GM11168 (cell line): ENCODE results near the gene HSD17B1.

ENCODE experiments used
- in situ Hi-C: fragments of 300-500 bp; cut with MboI; formaldehyde crosslinking; loops from one replicate; pipeline ENCODE4 v1.12.0; 2022; ENCODE audit warnings: low sequenced_read_pairs; ENCODE audit not compliant: unreplicated experiment

The HSD17B1 gene

DNA sequence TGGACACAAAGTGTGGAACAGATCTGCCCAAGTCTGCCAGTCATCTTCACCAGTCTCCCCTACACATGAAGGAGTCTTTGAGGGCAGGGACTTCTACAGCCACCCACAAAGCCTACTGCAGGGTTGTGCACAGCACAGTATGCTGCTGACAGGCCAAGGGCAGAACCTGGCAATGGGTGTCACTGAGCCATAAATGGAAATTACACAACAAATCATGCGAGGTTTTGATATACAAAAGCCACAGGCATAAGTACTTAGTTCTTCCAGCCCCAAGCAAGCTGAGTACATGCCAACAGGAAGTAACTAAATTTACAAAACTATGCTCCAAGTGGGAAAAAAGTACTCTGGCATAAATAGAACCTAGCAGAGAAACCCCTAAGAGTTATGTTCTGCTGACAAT lies 32.6 kb downstream of the HSD17B1 start:
- in situ Hi-C loops, result no loop called here

DNA sequence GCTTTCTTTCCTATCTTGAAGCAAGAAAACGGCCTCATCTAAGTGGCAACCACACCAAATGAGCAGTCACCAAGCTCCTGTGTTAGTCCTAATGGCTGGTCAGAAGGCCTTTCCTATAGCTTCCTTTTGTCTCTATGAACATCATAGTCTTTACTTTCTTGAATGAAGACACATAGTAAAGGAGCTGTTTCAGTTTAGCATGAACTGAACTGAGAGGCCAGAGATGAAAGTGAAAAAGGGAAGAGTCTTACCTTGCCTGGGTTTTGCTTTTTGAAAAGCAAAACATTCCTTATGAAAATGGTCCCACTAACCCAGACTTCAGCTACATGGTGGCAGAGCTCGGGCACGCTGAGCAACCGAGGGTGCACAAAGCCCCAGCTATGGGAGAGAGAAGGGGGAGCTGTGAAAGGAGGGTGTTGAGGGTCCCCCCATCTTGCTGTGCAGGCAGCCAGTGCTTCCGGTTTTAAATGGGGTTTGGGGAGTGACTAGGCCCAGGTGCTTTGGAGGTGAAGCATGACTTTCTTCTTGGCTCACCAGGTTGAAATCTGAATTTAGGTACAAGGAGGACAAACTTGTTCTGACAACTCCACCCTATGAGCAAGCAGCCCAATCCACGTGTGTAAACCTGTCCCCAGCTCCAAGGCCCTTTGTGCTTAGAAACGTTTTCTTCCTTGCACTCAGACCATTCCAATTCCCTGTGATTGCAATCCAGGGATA lies 33.9 kb downstream of the HSD17B1 start:
- in situ Hi-C loops, result no loop called here

DNA sequence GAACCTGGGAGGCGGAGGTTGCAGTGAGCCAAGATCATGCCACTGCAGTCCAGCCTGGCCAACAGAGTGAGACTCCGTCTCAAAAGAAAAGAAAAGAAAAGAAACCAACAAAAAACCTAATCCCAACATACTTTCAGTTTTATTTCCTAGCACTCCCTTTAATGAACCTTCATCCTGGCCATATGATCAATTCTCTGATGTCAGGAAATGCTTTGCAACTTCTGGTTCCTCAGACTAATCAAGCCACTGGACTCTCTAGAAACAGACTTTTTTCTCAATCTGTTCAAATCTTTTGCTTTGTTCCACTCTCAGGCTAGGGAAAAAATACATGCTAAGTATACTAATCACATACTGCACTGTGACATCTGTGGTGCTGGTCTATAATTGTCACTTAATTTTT lies 38.2 kb downstream of the HSD17B1 start:
- in situ Hi-C loops, result no loop called here

DNA sequence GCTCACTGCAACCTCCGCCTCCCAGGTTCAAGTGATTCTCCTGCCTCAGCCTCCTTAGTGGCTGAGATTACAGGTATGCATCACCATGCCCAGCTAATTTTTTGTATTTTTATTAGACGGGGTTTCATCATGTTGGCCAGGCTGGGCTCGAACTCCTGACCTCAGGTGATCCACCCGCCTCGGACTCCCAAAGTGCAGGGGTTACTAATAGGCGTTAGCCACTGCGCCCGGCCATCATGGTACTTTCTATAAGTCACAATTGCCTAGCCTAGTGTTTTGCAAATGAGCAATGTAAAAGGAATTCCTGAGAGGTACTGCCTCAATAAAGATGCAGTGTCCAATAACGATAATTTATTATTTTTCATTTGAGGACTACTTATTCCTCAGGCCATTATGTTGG lies 38.7 kb downstream of the HSD17B1 start:
- in situ Hi-C loops, result no loop called here

DNA sequence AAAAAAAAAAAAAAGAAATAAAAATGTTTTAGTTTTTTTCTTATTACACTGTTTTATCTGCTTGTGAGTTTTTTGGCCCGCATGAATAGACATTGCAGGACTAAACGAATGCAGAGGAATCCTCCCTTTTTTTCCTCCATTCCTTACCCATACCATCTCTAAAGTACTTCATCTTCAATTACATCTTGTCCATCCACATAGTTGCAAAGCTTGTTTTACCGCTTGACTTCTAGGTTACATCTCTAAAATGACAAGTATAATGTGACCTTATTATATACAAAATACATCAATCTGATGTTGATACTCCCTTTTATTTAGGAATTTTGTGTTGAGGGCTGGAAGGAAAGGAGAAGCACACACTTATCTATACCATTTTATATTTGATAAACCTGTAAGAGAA lies 43.7 kb downstream of the HSD17B1 start:
- in situ Hi-C loops, result no loop called here

DNA sequence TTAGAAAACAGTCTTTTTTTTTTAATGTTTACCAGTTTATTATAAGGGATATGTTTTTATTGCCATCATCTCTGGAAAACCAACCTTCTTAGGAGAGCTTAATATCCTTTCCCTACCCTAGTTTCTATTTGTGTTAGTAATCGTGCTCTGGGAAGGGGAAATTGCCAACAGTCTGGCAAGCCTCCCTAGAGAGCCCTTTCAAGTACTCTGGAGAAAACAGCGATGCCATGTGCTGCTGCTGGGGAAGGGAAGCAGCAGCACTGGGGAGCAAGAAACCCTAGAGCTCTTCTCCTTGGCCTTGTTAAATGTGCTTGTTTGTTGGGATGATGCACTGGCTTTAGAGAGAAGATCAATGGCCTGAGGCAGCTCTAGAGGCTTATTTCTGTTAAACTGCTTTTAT lies 46.2 kb downstream of the HSD17B1 start:
- in situ Hi-C loops, result no loop called here

DNA sequence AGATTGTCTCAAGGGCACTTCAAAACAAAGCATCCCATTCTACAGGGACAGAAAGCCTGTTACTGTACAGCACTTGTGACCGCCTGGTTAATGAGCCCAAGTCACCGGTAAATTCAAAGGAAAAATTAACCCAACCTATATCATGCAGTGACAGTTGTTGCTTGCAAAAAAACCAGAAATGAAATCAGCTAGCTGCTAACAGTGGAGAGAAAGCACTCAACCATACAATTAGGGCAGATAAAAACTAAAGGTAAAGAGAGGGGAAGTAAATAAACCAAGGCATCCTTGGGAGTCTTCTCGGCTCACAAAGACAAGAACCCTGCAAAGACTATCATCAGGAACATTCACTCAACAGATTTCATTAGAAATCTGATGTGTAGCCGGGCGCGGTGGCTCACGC lies 50.6 kb downstream of the HSD17B1 start:
- in situ Hi-C loops, result no loop called here
